Transverse colon (tissue), 4 donors: ENCODE results near the gene INSYN2B.

Source experiments
- CTCF ChIP-seq, 5 experiments: fragments of 200-600 bp in 3 of 5; fragments of 450-650 bp in 2 of 5; sonication (generic) in 3 of 5; IDR thresholded peaks; 1 replicate in 2 of 5; 2 replicates in 3 of 5; pipeline ENCODE4 v1.5.1; 2016 to 2017; ENCODE audit warnings: antibody characterized with exemption in 5 of 5, inconsistent platforms in 3 of 5, mild to moderate bottlenecking in 2 of 5, moderate library complexity in 1 of 5
- EP300 ChIP-seq: sonication (generic); formaldehyde crosslinking; IDR thresholded peaks from one replicate; pipeline ENCODE4 v1.6.1; 2017; ENCODE audit warnings: antibody characterized with exemption, low read depth
- POLR2A ChIP-seq: fragments of 450-650 bp; IDR thresholded peaks from one replicate; pipeline ENCODE4 v1.6.1; 2016; ENCODE audit warnings: antibody characterized with exemption, mild to moderate bottlenecking, moderate library complexity
- POLR2AphosphoS5 ChIP-seq, 3 donors: sonication (generic); formaldehyde crosslinking; IDR thresholded peaks; one replicate each; pipeline ENCODE4 v1.6.1; 2016; ENCODE audit warnings: antibody characterized with exemption in 3 of 3

GRCh38 chr5:169920474-169920873 lies 59.8 kb downstream of the INSYN2B start:
- no peak for TF ChIP-seq CTCF (IDR thresholded peaks at IDR 0.05)
- no peak for TF ChIP-seq POLR2A
- no peak for TF ChIP-seq EP300
- TF ChIP-seq POLR2AphosphoS5 (IDR thresholded peaks at IDR 0.05) = no peak
